SU-DHL-6 (cell line): ENCODE data around the gene KNDC1.
"Not testable (repeated sequence)": the region's sequence is repeated elsewhere in the genome, so short reads cannot be mapped to it uniquely, and the experiment has no call there.

ENCODE experiments used
- H2AFZ ChIP-seq: fragments of 200-600 bp; sonication (generic); 2 replicates; pipeline ENCODE4 v1.6.1; 2014; ENCODE audit warnings: low read depth, mild to moderate bottlenecking, moderate library complexity, mixed read lengths, antibody characterized with exemption, low read length; ENCODE audit not compliant: severe bottlenecking
- H3F3A ChIP-seq: fragments of 200-600 bp; shearing (Covaris generic); 2 replicates; pipeline ENCODE4 v1.6.0; 2016; ENCODE audit warnings: antibody characterized with exemption, mild to moderate bottlenecking; ENCODE audit not compliant: insufficient read depth
- H3K27ac ChIP-seq: fragments of 200-600 bp; sonication (generic); 2 replicates; pipeline ENCODE4 v1.5.1; 2016; ENCODE audit warnings: low read depth, mild to moderate bottlenecking, low read length, moderate library complexity, mixed read lengths
- H3K27me3 ChIP-seq: fragments of 200-600 bp; sonication (generic), shearing (Covaris generic); 2 replicates; pipeline ENCODE4 v1.6.0; 2014; ENCODE audit warnings: mild to moderate bottlenecking, low read length
- H3K36me3 ChIP-seq: fragments of 200-600 bp; sonication (generic); 2 replicates; pipeline ENCODE4 v1.6.1; 2014; ENCODE audit warnings: mild to moderate bottlenecking, low read length, mixed read lengths
- H3K4me2 ChIP-seq: fragments of 300-600, 200-600 bp; shearing (Covaris generic), sonication (generic); 2 replicates; pipeline ENCODE4 v1.6.0; 2014; ENCODE audit warnings: low read length, low read depth, mild to moderate bottlenecking; ENCODE audit not compliant: poor library complexity, severe bottlenecking
- H3K4me3 ChIP-seq: fragments of 200-600 bp; sonication (generic); 2 replicates; pipeline ENCODE4 v1.5.1; 2014; ENCODE audit warnings: antibody characterized with exemption, low read length, mild to moderate bottlenecking, mixed read lengths; ENCODE audit not compliant: insufficient read depth, poor library complexity, severe bottlenecking
- H3K79me2 ChIP-seq: fragments of 200-600 bp; sonication (generic); 2 replicates; pipeline ENCODE4 v1.6.1; 2014; ENCODE audit warnings: mild to moderate bottlenecking, low read length, moderate library complexity; ENCODE audit not compliant: insufficient read depth
- H3K9ac ChIP-seq: fragments of 200-600 bp; sonication (generic); 2 replicates; pipeline ENCODE4 v1.7.0; 2014; ENCODE audit warnings: mild to moderate bottlenecking, low read length
- H3K9me2 ChIP-seq: fragments of 200-600 bp; sonication (generic); replicated peaks from 2 replicates; pipeline ENCODE4 v1.6.1; 2014; ENCODE audit warnings: low read length; ENCODE audit not compliant: insufficient read depth
- H3K9me3 ChIP-seq: fragments of 200-600 bp; sonication (generic); 2 replicates; pipeline ENCODE4 v1.6.1; 2014; ENCODE audit warnings: low read length, mixed read lengths; ENCODE audit not compliant: insufficient read depth
- H4K20me1 ChIP-seq: fragments of 200-600 bp; sonication (generic); 2 replicates; pipeline ENCODE4 v1.6.1; 2014; ENCODE audit warnings: low read depth, mild to moderate bottlenecking, antibody characterized with exemption, low read length, moderate library complexity, mixed read lengths
- CTCF ChIP-seq: fragments of 200-600 bp; sonication (generic); IDR thresholded peaks from one replicate; pipeline ENCODE4 v1.5.1; 2017; ENCODE audit warnings: antibody characterized with exemption, mild to moderate bottlenecking, low read length, moderate library complexity; ENCODE audit not compliant: insufficient read depth, poor library complexity, severe bottlenecking
- EZH2phosphoT487 ChIP-seq: fragments of 200-600 bp; sonication (generic), shearing (Covaris generic); conservative IDR thresholded peaks from 2 replicates; pipeline ENCODE4 v1.6.1; 2018; ENCODE audit warnings: mild to moderate bottlenecking, antibody characterized with exemption, low read length, moderate library complexity, mixed read lengths

KNDC1 gene

DNA sequence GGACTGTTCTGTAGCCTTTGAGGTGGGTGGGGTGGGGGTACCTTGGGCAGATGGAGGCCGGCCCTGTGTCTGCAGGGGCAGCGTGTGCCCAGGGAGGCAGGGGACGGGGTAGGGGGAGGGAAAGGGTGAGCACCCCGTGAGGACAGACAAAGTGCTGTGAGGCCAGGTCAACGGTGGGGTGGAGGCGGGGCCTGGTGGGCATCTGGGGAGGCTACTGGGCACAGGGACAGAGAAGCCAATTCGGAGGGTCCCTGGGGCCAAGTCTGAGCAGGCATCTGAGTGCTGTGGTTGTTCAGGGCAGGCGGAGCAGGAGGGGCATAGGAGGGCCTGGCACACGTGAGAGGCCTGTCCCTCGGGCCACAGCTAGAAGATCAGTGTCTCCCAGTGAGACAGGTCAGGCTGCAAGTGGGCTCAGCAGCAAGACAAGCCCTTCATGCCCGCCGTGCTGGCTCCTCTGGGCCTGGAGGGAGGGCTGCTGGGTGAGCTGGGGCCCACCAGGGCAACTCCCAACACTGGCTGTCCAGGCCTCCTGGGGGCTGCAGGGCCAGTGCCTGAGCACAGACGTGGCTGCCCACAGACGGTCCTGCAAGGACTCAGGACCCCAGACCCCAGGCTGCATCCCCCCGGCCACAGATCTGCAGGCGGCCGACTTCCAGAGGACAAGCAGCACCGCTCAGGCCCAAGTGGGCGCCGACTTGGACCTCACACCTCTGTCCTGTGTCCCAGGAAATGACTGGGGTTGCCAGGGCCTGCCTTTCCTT is 26.4 kb upstream of the KNDC1 start:
- H3K27me3 ChIP-seq = no peaks in the 10 kb centered on the region
- H3K4me3 ChIP-seq = no peak overlapping the region
- H2AFZ ChIP-seq = no peak overlapping the region
- no peaks in the 10 kb centered on the region for H3K36me3 ChIP-seq
- H3K9me2 ChIP-seq = no peaks in the 10 kb centered on the region
- TF ChIP-seq CTCF (no peak), EZH2phosphoT487 (no peak)
- no peak overlapping the region for H3K9ac ChIP-seq
- H3K27ac ChIP-seq = no peak overlapping the region
- H3K79me2 ChIP-seq = no peaks in the 10 kb centered on the region
- no peak overlapping the region for H3K4me2 ChIP-seq
- H3K9me3 ChIP-seq = no peaks in the 10 kb centered on the region
- H3F3A ChIP-seq = no peaks in the 10 kb centered on the region
- H4K20me1 ChIP-seq = no peaks in the 10 kb centered on the region

DNA sequence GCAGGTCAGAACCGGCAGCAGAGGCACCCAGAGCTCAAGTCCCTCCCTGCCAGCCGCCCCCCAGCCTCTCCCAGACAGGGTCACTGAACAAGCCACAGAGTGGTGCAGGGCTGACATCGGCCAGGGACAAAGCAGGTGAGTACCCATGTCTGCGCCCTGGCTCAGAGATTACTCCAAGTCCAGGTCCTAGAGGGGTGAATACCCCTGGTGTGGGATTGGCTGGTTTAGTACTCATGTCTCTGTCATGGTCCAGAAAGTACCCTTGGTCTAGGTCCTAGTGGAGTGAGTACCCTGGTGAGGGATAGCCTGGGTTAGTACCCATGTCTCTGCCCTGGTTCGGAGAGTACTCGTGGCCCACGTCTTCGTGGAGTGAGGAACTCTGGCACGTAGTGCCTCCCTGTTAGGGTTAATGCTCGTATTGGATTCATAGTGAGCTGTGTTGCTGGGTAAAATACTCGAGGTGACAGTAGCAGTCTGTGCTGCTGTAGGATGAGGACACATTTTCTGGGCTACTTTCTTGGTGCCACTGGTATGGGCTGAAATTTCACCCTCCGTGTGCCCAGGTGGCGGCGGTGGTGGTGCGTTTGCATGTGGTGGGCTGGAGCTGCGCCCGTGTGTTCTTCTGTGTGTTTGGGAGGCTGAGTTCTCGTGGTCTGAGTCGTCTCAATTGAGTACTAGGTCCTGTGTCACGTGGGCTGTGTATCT is 25.5 kb upstream of the KNDC1 start:
- H3K27me3 ChIP-seq = no peaks in the 10 kb centered on the region
- no peaks in the 10 kb centered on the region for H4K20me1 ChIP-seq
- H3F3A ChIP-seq = no peaks in the 10 kb centered on the region
- H3K9ac ChIP-seq = no peak overlapping the region
- no peaks in the 10 kb centered on the region for H3K9me2 ChIP-seq
- H3K36me3 ChIP-seq = no peaks in the 10 kb centered on the region
- H3K9me3 ChIP-seq = no peaks in the 10 kb centered on the region
- TF ChIP-seq CTCF = no peak
- no peak for TF ChIP-seq EZH2phosphoT487
- H2AFZ ChIP-seq = no peak overlapping the region
- H3K27ac ChIP-seq = no peak overlapping the region
- H3K4me3 ChIP-seq = no peak overlapping the region
- no peak overlapping the region for H3K4me2 ChIP-seq
- H3K79me2 ChIP-seq = no peaks in the 10 kb centered on the region

GRCh38 chr10:133135116-133135465 is 24.9 kb upstream of the KNDC1 start:
- TF ChIP-seq CTCF = no peak
- TF ChIP-seq EZH2phosphoT487 = no peak
- Histone ChIP-seq H3K27me3 (no peaks in the 10 kb centered on the region), H3K9me2 (no peaks in the 10 kb centered on the region), H3F3A (no peaks in the 10 kb centered on the region), H3K4me3 (no peak overlapping the region), H4K20me1 (no peaks in the 10 kb centered on the region), H3K9ac (no peak overlapping the region), H3K27ac (no peak overlapping the region), H3K79me2 (no peaks in the 10 kb centered on the region), H2AFZ (no peak overlapping the region), H3K9me3 (no peaks in the 10 kb centered on the region), H3K4me2 (no peak overlapping the region), H3K36me3 (no peaks in the 10 kb centered on the region)

DNA sequence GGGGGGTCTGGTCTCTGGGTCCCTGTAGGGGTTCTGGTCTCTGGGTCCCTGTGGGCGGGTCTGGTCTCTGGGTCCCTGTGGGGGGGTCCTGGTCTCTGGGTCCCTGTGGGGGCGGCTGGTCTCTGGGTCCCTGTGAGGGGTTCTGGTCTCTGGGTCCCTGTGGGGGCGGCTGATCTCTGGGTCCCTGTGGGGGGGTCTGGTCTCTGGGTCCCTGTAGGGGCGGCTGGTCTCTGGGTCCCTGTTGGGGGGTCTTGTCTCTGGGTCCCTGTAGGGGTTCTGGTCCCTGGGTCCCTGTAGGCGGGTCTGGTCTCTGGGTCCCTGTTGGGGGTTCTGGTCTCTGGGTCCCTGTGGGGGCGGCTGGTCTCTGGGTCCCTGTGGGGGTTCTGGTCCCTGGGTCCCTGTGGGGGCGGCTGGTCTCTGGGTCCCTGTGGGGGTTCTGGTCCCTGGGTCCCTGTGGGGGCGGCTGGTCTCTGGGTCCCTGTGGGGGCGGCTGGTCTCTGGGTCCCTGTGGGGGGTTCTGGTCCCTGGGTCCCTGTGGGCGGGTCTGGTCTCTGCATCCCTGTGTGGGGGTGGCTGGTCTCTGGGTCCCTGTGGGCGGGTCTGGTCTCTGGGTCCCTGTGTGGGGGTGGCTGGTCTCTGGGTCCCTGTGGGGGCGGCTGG is 22.4 kb upstream of the KNDC1 start:
- not testable (repeated sequence) for H4K20me1 ChIP-seq, H3K9me2 ChIP-seq, H3K9ac ChIP-seq, H3K4me3 ChIP-seq, H3K9me3 ChIP-seq, H2AFZ ChIP-seq, H3K27ac ChIP-seq, H3K36me3 ChIP-seq, H3K79me2 ChIP-seq, H3K4me2 ChIP-seq, H3F3A ChIP-seq, H3K27me3 ChIP-seq
